Heart right ventricle (tissue), 16 donors: ENCODE results near the gene OGFOD2. TPM values are rescaled to one million over a fixed set of nuclear protein-coding genes. Genes with fewer than 3 reads are reported as not detected.

Experiments used
- ATAC-seq, 8 donors: fragments of 200-7000 bp; cut with Tn5 transposase; one replicate each; pipeline ENCODE4 v1.9.1; 2020; ENCODE audit warnings: mild to moderate bottlenecking in 8 of 8, moderate library complexity in 8 of 8, moderate number of reproducible peaks in 1 of 8
- DNase-seq, 2 donors: peaks; one replicate each; pipeline ENCODE4 v3.0.0-alpha.2; 2020
- H3K27ac ChIP-seq, 10 donors: fragments of 200-600 bp; sonication (generic) in 2 of 10; one replicate each; pipeline versions ENCODE4 v1.5.0 to v1.8.0; 2020 to 2022; ENCODE audit warnings: mild to moderate bottlenecking in 3 of 10
- H3K27me3 ChIP-seq, 7 donors: fragments of 200-600 bp; one replicate each; pipeline ENCODE4 v1.8.0; 2021 to 2022; ENCODE audit warnings: mild to moderate bottlenecking in 2 of 7
- H3K36me3 ChIP-seq, 9 donors: fragments of 200-600 bp; sonication (generic) in 1 of 9; one replicate each; pipeline versions ENCODE4 v1.5.0 to v1.8.0; 2020 to 2022; ENCODE audit warnings: mild to moderate bottlenecking in 2 of 9
- H3K4me1 ChIP-seq, 9 donors: fragments of 200-600 bp; sonication (generic) in 1 of 9; one replicate each; pipeline versions ENCODE4 v1.5.0 to v1.8.0; 2020 to 2022; ENCODE audit warnings: mild to moderate bottlenecking in 4 of 9
- H3K4me3 ChIP-seq, 10 donors: fragments of 200-600 bp; sonication (generic) in 2 of 10; one replicate each; pipeline versions ENCODE4 v1.5.0 to v1.8.0; 2020 to 2022; ENCODE audit warnings: mild to moderate bottlenecking in 7 of 10, moderate library complexity in 2 of 10
- H3K9me3 ChIP-seq, 11 donors: fragments of 200-600 bp in 10 of 11; sonication (generic) in 2 of 11; one replicate each; pipeline versions ENCODE4 v1.5.0 to v1.8.0; 2013 to 2022; ENCODE audit warnings: mild to moderate bottlenecking in 2 of 11, control low read depth in 1 of 11, moderate library complexity in 1 of 11
- WGBS, 2 donors: extraction: QIAGEN DNeasy Blood & Tissue Kit; methylation state at CpG; one replicate each; pipeline ENCODE4 v1.1.7; 2013; ENCODE audit warnings: inconsistent platforms in 1 of 2; 5-methylcytosine and 5-hydroxymethylcytosine counted together
- intact Hi-C, 10 donors: fragments of 100-400 bp; cut with DNase I; formaldehyde crosslinking; loops; one replicate each; pipeline versions ENCODE4 v1.11.1 to v1.14.2; 2022
- long read RNA-seq, 3 donors: library from polyadenylated mRNA; unstranded; transcript quantifications; one replicate each; pipeline ENCODE4 v2.0.0, GENCODE V29; 2020 to 2021
- polyA plus RNA-seq, 2 donors: library from polyadenylated mRNA; stranded (reverse); fragments of 200-250 nt; gene quantifications; one replicate each; pipeline ENCODE4 v1.2.3, GENCODE V29; 2013
- total RNA-seq, 10 donors: library from RNA; stranded (reverse); fragmentation: NEBNext Ultra II Directional in 3 of 10; extraction: Animal tissue kit (Norgen Biotek cat#: 25700) in 3 of 10; gene quantifications; one replicate each; pipeline versions ENCODE4 v1.2.1 to v1.2.4, GENCODE V29; 2021 to 2023
- TF ChIP-seq, protein P1 (sequence below), 9 donors: fragments of 200-600 bp; sonication (generic) in 2 of 9; IDR thresholded peaks; one replicate each; pipeline versions ENCODE4 v1.5.0 to v1.8.0; 2021 to 2022; ENCODE audit warnings: antibody characterized with exemption in 9 of 9, mild to moderate bottlenecking in 5 of 9, moderate library complexity in 1 of 9
- donor health status: Arrhythmogenic right ventricular cardiomyopathy.
- donor health status: ischemic (EF 13 %, LVEDD 7.1; RV severe dilation, severe dysfunction).
- donor health status: healthy with polysubstance abuse.
- donor health status: DM: no; HTN: yes; CAD: no.
- donor health status: DM: no; HTN: no; CAD: no.
- donor health status: ischemic (EF 25% LVEDD 6.9; RV normal size, moderate dysfunction).
- donor health status: ischemic (EF 25% LVEDD 5.7; RV mildly dilated, moderate dysfunction).
- donor health status: healthy.
- donor health status: DM: yes; HTN: yes; CAD: no.
- donor health status: Ischemic cardiomyopathy.
- donor health status: ischemic (EF 35%, LVEDD 5.7; RV mildly dilated, moderate dysfunction).
- donor health status: nonischemic (EF 11% LVEDD 7.7; RV severe dilation, severe dysfunction).
- donor health status: DM: yes; HTN: yes; CAD: no.
- donor health status: PGD.
- donor health status: ischemic (EF 29% LVEDD 5.4; RV normal size, mild dysfunction).
- donor health status: nonischemic (EF 23%, LVEDD 6.1; RV moderate dilation, normal function).

The OGFOD2 gene
- 10 to 100 TPM; 10.6 to 17.1 (median 12.0) TPM for total RNA-seq
- 10 to 100 TPM; 12.0 to 15.9 TPM for polyA plus RNA-seq
- long read RNA-seq, donor 1, transcript OGFOD2-201 (7 exons, 1,780 nt) = major isoform, 18 of 50 reads
- long read RNA-seq, donor 1, partial matches to known transcripts = 9 of 50 reads
- long read RNA-seq, donor 1, other reads (novel, unspliced or antisense) = 19 of 50 reads
- long read RNA-seq, donor 2, transcript OGFOD2-201 (7 exons, 1,780 nt) = major isoform, 13 of 30 reads
- long read RNA-seq, donor 2, partial matches to known transcripts = 4 of 30 reads
- long read RNA-seq, donor 2, other reads (novel, unspliced or antisense) = 11 of 30 reads
- long read RNA-seq, donor 3, transcript OGFOD2-201 (7 exons, 1,780 nt) = major isoform, 30 of 45 reads
- long read RNA-seq, donor 3, partial matches to known transcripts = 6 of 45 reads
- long read RNA-seq, donor 3, other reads (novel, unspliced or antisense) = 7 of 45 reads

DNA sequence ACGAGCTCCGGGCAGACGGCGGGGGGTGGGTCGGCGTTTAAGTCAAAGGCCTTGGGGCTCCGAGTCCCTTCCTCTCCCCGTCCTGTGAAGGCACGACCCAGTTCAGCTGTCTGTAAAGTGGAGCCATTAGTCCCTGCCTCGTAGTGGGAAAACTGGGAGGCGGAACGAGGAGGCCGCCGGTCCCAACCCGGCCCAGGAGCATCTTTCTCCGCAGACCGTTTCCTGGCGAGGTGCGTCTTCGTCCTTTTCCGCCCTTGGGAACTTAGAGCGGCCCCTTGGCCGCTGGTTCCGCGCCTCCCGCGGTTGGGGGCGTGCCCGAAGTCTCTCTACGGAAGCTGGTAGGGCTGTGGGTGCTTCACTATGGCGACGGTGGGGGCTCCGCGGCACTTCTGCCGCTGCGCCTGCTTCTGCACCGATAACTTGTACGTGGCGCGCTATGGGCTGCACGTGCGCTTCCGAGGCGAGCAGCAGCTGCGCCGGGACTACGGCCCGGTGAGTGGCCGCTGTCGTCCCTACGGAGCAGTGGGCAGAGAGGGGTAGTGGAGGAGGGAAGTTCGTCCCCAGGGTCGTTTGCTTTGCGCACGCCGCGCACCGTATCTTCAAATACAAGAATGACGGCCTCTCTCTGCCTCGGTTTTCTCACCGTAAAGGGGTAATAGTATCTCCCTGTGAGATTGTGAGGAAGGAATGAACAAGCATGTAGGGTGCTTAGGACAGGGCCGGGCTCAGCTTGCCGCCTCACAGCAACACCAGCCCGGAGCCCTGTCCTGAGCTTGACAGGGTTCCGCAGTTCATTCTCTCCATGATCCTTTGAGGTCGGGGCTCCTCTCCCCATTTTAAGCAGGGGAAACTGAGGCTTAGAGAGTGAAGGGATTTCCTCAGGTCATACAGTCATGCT is at the start of gene OGFOD2:
TSS of gene OGFOD2 (plus strand) at position 353 of the 898 bp plus-strand sequence. CDS start at position 361, 8 bp downstream.
- TF ChIP-seq, protein P1, sequence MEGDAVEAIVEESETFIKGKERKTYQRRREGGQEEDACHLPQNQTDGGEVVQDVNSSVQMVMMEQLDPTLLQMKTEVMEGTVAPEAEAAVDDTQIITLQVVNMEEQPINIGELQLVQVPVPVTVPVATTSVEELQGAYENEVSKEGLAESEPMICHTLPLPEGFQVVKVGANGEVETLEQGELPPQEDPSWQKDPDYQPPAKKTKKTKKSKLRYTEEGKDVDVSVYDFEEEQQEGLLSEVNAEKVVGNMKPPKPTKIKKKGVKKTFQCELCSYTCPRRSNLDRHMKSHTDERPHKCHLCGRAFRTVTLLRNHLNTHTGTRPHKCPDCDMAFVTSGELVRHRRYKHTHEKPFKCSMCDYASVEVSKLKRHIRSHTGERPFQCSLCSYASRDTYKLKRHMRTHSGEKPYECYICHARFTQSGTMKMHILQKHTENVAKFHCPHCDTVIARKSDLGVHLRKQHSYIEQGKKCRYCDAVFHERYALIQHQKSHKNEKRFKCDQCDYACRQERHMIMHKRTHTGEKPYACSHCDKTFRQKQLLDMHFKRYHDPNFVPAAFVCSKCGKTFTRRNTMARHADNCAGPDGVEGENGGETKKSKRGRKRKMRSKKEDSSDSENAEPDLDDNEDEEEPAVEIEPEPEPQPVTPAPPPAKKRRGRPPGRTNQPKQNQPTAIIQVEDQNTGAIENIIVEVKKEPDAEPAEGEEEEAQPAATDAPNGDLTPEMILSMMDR (IDR thresholded peaks at IDR 0.05) = peak in 1 of 9 donors; percentile 14
- peak within 1 kb of the TSS; percentile 93 to 100 (median 98) for H3K27ac ChIP-seq
- ATAC-seq (peak; percentile 91 to 98 (median 94)), DNase-seq (peak; percentile 91 to 93)
- H3K27me3 ChIP-seq = no peaks in the 10 kb centered on the region
- H3K4me1 ChIP-seq = peaks cover 12 to 50% (median 36%) of the 10 kb centered on the region in 9 donors
- intact Hi-C loops = loop anchor here in 2 of 10 donors (5.0 kb wide), 1 partner anchor 262 kb away; no protein-coding TSS in a partner anchor
- H3K36me3 ChIP-seq = peaks cover 0 to 22% (median 0%) of the 10 kb centered on the region in 9 donors
- WGBS, 2 donors = 0% methylated on average over 66 of the region's 66 CpGs
- H3K9me3 ChIP-seq = no peaks in the 10 kb centered on the region
- peak within 1 kb of the TSS; percentile 59 to 99 (median 85) for H3K4me3 ChIP-seq

DNA sequence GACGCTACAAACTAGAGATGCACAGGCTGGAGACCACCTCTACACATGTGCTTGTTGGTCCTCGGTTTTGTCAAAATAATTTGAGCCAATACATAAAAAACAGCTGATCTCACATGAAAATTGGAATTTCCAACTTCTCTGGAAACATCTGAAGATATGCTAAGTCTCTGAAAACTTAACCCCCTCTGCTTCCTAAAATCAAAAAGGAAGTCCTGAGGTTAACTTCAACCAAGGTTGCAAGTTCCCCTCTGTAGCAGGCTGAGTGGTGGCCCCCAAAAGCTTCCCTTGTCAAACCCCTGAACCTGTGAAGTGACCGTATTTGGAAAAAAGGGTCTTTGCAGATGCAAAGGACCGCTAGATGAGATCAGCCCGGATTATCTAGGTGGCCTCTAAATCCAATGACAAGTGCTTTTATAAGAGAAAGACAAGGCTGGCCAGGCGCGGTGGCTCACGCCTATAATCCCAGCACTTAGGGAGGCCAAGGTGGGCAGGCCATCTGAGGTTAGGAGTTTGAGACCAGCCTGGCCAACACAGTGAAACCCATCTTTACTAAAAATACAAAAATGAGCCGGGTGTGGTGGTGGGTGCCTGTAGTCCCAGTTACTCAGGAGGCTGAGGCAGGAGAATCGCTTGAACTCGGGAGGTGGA is 47.2 kb upstream of the OGFOD2 start:
- H3K27ac ChIP-seq = no peak overlapping the region
- TF ChIP-seq, protein P1 (IDR thresholded peaks at IDR 0.05) = no peak
- WGBS, 2 donors = 90 to 93% methylated on average over 11 of the region's 11 CpGs
- intact Hi-C loops = no loop called here
- no peak overlapping the region for H3K4me3 ChIP-seq
- ATAC-seq (no peak), DNase-seq (no peak)
- H3K36me3 ChIP-seq = peaks cover 0 to 36% (median 0%) of the 10 kb centered on the region in 9 donors
- H3K27me3 ChIP-seq = no peaks in the 10 kb centered on the region
- no peaks in the 10 kb centered on the region for H3K9me3 ChIP-seq
- H3K4me1 ChIP-seq = no peaks in the 10 kb centered on the region

DNA sequence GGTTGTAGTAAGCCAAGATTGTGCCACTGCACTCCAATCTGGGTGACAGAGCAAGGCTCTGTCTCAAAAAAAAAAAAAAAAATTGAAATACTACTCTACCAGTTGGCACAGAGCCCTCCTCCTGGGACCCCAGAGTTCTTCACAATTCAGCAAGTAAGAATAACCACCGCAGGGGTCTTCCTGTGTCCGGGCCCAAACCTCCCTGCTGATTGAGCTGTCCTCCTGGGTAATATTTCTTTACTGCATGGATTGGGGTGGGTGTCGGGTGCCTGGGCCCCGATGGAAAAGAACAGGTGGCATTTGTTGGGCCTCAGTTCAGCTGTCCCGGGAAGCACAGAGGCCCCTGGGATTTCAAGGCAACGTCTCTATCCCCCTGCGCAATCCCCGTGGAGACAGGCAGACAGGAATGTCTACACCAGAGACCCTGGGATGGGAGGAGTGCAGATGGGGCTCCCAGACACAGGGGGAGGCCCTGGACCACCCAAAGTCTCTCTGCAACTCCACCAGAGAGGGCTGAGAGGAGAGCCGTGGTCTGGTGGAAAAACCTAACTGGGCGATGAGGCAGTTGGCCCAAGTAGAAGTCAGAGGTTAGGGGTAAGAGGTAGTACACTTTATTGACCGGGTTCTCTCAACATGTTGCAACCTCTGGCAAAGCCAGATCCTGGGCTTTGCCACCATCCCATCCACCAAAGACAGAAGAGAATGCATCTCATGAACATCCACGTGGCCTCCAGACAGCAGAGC is 46.5 kb upstream of the OGFOD2 start:
- H3K4me1 ChIP-seq = no peaks in the 10 kb centered on the region
- no peak for DNase-seq
- H3K27me3 ChIP-seq = no peaks in the 10 kb centered on the region
- peaks cover 0 to 40% (median 0%) of the 10 kb centered on the region in 9 donors for H3K36me3 ChIP-seq
- intact Hi-C loops = no loop called here
- TF ChIP-seq, protein P1 (IDR thresholded peaks at IDR 0.05) = no peak
- no peak overlapping the region for H3K27ac ChIP-seq
- WGBS, 2 donors = 82 to 85% methylated on average over 12 of the region's 12 CpGs
- H3K4me3 ChIP-seq = no peak overlapping the region
- ATAC-seq = no peak
- H3K9me3 ChIP-seq = no peaks in the 10 kb centered on the region
